PFSK-1 (cell line): Measurements from ENCODE around the gene MAN1A2.

Experiments
- FOXP2 ChIP-seq: optimal IDR thresholded peaks from 2 replicates; pipeline ENCODE3; 2011; ENCODE audit warnings: borderline replicate concordance, control low read depth, inconsistent platforms; ENCODE audit not compliant: insufficient read depth; ENCODE audit errors: extremely low read length, extremely low read depth
- POLR2AphosphoS5 ChIP-seq: IDR thresholded peaks from 2 replicates; pipeline ENCODE4 v1.6.1; 2012; ENCODE audit warnings: low read depth, mild to moderate bottlenecking, control low read depth, low read length, moderate library complexity
- REST ChIP-seq, 2 experiments: IDR thresholded peaks; 2 replicates each; pipeline versions ENCODE4 v1.6.1 to v1.8.0; 2011 to 2012; ENCODE audit warnings: low read depth in 2 of 2, low read length in 2 of 2, control low read depth in 1 of 2, inconsistent platforms in 1 of 2, mild to moderate bottlenecking in 1 of 2, moderate library complexity in 1 of 2; ENCODE audit not compliant: insufficient read depth in 1 of 2
- SIN3A ChIP-seq: IDR thresholded peaks from 2 replicates; pipeline ENCODE4 v1.6.1; 2012; ENCODE audit warnings: mild to moderate bottlenecking, low read length, moderate library complexity, borderline replicate concordance; ENCODE audit not compliant: insufficient read depth
- TAF1 ChIP-seq: IDR thresholded peaks from 2 replicates; pipeline ENCODE4 v1.6.1; 2012; ENCODE audit warnings: low read length, control low read depth, borderline replicate concordance; ENCODE audit not compliant: insufficient read depth

MAN1A2 gene

GRCh38 chr1:117575586-117576225 is 208.5 kb downstream of the MAN1A2 start:
- TF ChIP-seq FOXP2 (no peak), POLR2AphosphoS5 (no peak)

GRCh38 chr1:117576236-117576635 is 209.0 kb downstream of the MAN1A2 start:
- TF ChIP-seq REST (IDR thresholded peaks at IDR 0.05; ENCODE audit: insufficient read depth in 1 of 2, low read depth in 2 of 2, low read length in 2 of 2) (no peak), SIN3A (no peak), FOXP2 (no peak), POLR2AphosphoS5 (no peak), TAF1 (no peak)

GRCh38 chr1:117577191-117577885 is 210.1 kb downstream of the MAN1A2 start:
- TF ChIP-seq REST (IDR thresholded peaks at IDR 0.05; ENCODE audit: insufficient read depth in 1 of 2, low read depth in 2 of 2, low read length in 2 of 2) (no peak), TAF1 (no peak), POLR2AphosphoS5 (no peak), SIN3A (no peak), FOXP2 (no peak)

- no peak for TF ChIP-seq POLR2AphosphoS5
- no peak for TF ChIP-seq FOXP2
- TF ChIP-seq REST (IDR thresholded peaks at IDR 0.05; ENCODE audit: insufficient read depth in 1 of 2, low read depth in 2 of 2, low read length in 2 of 2) = no peak
- TF ChIP-seq TAF1 = no peak
- no peak for TF ChIP-seq SIN3A
These were observed 211.2 kb downstream of the MAN1A2 start for GRCh38 chr1:117578466-117578865.
